Activated T-cell treated with anti-CD3 and anti-CD28 coated beads for 1 hour (primary cell): ENCODE results near the gene NDFIP1.
"Not testable (repeated sequence)": the region's sequence is repeated elsewhere in the genome, so short reads cannot be mapped to it uniquely, and the experiment has no call there.

Source experiments
- DNase-seq: peaks from one replicate; pipeline ENCODE4 v3.0.0-alpha.2; 2020; ENCODE audit warnings: low read depth

Gene NDFIP1

DNA sequence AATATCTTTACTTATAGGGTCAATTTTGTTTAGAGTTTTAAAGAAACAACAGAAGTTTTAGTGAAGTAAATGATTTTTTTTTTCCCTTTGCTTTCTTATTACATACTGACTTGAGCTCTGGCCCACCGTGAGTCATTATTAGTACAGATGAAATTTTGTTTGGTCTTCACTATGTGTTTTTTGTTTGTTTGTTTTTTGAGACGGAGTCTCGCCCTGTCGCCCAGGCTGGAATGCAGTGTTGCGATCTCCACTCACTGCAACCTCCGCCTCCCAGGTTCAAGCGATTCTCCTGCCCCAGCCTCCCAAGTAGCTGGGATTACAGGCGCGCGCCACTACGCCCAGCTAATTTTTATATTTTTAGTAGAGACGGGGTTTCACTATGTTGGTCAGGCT, 45.9 kb downstream of the NDFIP1 start:
- DNase-seq = not testable (repeated sequence)

DNA sequence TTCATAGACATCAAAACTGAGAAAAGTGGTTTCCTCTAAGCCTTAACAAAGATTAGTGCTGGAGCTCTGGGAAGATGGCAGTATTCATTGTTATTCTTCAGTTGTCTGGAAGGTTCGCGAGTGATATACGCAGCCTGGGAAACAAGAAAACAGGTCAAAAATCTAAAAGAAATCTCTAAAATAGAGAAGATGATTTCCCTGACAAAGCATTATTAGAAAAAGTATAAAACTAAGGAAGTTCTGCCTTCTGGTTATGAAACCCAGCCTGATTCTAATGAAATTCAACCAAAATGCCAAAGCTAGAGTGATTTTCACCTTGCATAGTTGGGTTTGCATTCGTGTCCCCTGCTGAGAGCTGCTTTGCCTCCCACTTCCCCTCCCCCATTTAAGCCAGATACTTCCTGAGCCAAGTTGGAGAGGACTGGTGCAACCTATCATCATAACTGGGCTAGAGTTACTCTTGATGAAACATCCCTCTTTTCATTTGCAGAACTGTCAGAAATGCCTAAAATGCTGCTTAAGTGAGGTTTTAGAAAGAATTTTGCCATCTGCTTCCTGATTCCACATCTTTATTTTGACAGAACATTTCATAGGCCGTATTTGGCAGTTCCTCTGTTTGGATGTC, 48.4 kb downstream of the NDFIP1 start:
- DNase-seq = no peak

DNA sequence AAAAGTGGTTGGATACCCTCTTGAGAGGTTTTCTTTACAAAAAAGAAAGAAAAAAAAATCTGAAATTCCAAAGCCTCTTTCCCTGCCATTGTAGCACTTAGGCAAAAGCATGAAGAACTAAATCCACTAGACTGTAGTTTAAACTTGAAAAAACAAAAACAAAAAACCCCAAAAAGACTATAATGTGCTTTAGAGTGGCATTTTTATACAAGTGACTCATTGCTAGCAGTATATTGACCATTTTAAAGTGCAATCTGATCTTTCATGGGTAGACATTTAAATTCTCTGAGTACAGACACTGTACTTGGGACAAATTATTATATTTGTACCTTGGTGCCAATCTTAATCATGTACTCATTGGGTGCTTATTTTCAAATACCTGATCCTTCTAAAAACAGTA, 50.8 kb downstream of the NDFIP1 start:
- no peak for DNase-seq

DNA sequence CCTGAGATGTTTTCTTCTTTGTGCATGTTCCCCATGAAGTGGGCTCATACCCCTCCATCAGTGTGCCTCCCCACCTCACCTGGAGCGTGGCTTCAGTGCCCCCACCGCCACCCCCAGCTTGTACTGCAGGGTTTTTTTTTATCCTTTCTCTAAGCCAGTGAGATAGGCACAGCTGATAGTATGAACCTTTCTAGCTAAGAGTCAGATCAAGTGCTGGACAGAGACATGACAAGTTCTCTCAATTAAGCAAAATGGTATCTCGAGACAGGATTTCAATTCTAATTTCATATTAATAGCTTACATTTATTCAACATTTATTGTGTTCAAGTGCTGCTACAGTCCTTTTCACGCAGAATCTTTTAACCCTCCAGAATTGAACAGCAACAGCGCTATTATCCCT, 55.7 kb downstream of the NDFIP1 start:
- no peak for DNase-seq

DNA sequence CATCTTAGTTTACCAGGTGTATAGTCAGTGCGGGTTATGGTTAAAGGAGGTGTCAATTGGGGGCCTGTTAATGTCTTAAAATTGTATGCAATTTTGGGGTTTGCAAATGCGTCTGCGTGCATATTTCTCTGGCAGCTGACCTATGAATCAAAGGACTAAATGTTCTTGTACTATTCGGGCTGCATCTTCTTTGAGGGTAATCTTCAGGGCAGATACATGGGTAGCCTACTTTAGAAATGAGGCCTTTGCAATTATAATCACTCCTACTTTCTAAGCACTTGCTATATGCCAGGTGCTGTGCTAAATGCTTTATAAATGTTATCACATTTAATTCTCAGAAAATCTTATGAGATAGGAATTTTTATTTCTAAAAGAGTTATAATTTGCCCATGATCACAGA, 58.2 kb downstream of the NDFIP1 start:
- no peak for DNase-seq

DNA sequence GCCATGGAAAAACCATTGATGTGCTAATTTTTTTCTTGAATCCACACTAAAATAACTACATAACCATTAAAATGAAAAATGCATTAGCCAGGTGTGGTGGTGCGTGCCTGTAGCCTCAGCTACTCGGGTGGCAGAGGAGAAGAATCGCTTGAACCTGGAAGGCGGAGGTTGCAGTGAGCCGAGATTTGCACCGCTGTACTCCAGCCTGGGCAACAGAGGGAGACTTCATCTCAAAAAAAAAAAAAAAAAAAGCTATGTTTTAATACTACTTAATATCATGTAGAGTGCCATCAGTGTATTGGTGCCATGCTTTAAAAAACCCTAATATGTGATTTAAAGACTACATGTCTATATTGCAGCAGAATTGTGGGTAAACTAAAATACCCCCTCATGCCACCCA, 58.9 kb downstream of the NDFIP1 start:
- no peak for DNase-seq

DNA sequence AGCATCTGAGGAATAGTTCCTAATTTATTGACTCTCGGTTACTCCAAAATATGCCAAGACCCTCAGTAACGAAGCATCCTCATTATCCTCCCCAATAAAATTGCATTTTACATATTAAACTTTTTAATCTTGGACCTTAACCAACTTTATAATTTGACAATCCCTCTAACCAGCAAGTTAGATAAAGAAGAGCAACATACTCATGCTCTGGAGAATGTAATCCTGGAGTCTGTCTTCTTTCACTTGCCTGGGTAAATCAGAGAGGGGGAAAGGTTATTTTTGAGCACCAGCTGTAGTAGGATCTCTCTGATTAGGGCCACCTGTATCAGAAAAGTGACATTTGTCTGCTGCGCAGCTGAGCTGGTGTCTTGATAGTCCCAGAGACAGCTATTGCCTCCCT, 59.8 kb downstream of the NDFIP1 start:
- no peak for DNase-seq

DNA sequence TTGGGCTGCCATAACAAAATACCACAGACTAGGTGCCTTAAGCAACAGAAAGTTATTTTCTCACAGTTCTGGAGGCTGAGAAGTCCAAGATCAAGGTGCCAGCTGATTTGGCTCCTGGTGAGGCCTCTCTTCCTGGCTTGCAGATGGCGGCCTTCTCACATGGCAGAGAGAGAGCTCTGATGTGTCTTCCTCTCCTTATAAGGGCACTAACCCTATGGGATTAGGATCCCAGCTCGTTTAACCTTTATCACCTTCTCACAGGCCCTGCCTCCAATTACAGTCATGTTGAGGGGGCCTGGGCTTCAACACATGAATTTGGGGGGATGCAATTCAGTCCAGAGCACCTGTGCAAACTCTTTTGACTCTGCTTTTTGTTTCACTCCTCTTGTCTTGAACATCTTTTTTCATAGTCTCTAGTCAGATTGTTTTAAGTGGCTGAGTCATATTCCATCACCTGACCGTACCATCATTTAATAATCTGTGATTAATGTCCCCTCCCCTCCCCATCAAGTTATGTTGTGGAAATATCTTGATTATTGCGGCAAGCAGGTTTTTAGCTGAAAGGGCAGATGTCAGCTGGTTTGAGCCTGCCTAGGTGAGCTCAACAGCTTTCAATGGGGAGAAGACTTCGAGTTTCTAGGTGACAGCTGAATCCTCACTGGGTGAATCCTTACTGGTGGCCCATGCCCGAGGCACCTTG, 61.8 kb downstream of the NDFIP1 start:
- no peak for DNase-seq

DNA sequence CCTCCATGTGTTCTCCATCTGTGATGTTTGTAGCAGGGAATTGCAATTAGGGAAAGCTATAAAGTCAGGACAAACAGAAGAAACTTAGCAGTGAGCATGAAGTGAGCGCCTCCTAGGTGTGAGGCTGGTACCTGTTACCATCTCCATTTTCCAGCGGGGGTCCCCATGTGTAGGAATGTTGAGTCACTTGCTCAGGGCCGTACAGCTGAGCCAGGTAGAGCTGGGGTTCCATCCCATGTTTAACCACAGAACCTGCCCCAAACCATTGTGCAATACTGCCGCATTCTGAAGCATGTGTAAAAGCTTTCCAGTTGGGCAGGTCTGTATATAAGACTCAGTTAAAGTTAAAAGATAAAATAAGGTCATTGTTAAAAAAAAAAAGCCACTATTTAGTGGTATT, 62.7 kb downstream of the NDFIP1 start:
- DNase-seq = no peak

DNA sequence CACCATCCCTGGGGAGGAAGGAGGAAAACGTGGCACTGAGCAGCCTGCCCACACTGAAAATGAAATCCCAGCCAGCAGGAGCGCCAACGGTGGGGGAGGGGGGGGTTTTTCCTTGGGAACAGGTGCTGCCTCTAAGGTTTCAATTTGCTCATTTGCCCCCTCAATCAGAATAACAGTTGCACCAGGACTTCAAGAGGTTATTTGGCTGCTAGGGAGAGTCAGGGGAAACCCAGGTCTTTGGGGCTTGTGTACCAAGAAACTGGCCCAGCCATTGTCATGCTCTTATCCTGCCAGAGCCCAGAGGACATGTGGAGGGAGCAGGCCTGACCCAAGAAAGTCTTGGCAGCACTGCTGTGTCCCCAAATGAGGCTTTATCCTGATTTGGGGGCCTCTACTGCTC, 66.5 kb downstream of the NDFIP1 start:
- DNase-seq = no peak

DNA sequence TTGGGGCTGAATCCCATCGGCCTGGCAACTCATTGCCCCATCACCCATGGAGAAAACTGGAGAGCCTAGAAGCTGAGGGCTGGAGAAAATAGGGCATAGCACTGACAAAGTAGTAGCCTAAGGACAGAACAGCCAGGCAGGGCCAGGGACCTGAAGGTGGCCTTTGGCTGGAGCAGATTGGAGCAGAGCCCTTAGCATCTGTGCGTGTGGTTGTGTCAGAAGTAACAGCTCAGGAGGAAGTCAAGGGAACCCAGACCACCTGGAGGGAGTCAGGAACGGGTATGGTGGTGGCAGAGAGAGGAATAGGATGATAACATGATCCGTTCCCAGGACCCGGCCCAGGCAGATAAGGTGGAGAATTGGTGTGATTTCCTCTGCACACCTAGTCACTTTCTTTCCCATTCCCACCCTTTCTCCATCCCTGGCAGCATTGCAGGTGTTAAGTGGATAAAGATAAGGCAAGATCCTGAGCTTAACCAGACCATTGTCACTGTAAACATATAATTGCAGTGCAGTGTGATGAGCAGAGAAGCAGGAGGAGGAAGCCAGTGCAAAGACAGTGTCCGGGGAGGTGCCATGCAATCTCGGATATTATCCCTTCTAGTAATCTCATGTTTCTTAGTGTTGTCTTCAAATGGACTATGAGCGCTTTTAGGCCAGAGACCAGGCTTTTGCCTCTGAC, 67.0 kb downstream of the NDFIP1 start:
- no peak for DNase-seq

DNA sequence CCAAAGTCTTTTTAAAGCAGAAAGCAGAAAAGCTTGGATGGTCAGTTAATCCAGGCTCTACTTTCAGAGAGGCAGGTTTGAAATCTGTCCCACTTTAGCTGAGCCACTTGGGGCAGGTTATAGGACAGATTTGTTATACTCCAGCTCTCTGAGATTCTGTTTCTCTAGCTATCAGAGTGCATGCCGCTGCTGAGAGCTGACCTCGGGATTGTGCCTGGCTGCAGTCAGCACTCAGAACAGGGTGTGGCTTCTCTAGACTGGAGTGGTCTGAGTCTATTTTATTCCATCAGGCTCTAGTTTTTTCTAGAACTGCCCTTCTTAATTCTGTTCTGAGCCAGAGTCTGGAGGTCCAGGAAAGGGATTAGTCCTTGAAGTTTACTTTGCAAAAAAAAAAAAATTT, 67.7 kb downstream of the NDFIP1 start:
- DNase-seq = no peak

DNA sequence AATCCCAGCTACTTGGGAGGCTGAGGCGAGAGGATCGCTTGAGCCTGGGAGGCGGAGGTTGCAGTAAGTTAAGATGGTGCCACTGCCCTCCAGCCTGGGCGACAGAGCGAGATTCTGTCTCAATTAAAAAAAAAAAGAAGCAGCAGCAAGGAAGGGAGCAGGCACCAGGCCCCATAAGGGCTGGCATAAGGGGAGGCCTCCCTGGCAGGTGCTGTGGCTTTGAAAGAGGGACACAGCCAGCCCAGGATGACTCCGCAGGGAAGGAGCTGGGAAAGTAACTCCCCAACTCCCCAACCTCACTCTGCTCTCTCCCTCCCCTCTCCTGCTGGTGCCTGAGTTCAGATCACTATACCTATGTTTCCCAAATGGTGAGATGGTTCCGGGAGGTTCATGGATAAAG, 70.1 kb downstream of the NDFIP1 start:
- DNase-seq = no peak

DNA sequence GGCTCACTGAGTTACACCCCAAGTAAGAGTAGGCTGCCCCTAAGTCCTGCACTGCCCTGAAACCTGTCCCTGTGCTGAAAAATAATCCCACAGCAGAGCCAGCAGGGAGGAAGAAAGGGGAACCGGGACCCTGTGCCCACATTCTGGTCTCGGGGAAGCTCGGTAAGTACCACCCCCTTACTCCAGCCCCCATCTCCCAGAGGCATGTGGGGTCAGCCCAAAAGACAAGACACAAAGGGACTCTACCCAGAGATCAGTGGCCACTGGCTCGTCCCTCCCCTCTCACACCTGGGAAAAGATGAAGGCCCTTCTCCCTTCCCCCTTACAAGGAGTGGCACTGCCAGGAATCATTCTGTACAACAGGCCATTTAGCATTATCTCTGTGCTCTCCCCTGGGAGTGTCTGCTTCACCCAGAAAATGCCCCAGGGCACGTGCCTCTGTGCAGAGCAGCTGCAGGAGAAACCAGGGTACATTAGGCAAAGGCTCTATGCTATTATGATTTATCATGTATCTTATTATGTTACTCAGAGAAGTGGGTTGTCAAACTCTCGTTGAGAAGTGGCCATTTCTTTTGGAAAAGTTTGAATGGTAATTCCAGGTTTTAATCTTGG, 71.3 kb downstream of the NDFIP1 start:
- no peak for DNase-seq

DNA sequence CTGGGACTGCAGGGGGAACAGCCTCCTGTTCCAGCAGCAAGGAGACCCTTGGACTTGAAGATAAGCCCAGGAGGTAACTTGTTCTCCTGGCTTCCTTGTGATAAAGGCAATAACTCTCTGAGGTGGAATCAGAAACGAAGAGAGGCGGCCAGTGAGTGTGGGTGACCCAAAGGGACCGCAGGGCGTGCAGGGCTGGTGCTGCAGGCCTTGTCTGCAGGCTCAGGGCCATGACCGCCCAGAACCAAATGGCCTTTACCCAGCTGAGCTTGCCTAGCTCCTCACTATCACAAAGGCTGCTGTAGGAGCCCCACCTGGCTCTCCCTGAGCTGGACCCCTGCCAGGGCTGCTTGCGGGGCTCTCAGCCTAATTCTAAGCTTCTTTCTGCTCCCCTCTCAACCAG, 72.5 kb downstream of the NDFIP1 start:
- DNase-seq = no peak

DNA sequence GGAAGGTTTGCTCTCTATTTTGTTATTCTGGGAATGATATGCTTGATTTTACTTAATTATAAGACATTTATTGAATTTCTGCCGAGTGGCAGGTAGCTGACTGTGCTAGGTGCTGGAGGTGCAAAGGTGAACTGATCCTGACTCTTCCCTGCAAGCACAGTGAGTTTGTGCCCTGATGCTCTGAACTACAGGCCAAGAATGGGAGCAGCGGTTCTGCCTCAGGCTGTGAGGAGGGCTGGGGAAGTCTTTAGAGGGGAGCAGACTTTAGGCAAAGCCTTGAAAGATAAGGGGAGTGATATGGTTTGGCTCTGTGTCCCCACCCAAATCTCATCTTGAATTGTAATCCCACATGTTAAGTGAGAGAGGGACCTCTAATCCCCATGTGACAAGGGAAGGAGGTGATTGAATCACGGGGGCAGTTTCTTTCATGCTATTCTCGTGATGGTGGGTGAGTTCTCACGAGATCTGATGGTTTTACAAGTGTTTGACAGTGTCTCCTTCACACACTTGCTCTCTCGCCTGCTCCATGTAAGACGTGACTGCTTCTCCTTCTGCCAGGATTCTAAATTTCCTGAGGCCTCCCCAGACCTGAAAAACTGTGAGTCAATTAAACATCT, 73.1 kb downstream of the NDFIP1 start:
- no peak for DNase-seq

DNA sequence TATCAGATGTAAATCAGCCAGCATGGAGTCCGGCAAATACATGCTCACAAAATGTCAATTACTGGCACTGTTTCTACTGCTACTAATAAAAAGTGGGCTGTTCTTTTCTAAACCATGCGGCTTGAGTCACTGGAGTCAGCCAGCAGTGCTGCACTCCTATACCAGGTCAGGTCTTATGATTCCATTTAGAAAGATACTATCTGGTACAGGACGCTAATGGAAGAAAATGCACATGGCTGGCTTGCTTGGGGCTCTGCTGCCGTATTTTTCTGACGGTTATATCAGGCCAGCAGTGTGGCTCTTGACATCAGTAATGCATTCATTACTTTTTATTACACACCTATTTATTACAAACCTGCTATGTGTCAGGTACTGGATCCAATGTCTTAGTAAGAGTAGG, 74.3 kb downstream of the NDFIP1 start:
- DNase-seq = no peak

DNA sequence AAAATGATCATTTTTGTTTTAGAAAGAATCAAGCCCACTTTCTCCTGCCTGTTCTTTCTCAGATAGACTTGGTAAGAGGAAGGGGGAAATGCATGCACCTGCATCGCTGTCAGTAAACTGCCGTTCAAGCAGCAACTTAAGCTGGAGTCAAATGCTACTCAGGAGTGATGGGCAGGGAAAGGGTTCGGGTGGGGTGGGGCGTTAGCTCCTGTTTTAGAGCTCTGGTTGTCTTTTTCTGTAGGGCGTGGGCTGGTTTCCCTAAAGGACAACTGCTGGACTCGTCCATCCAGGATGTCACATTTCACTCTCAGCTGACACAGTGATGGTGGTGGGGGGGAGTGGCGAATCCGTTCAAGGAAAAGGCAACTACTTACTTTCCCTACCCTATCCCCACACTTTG, 75.0 kb downstream of the NDFIP1 start:
- DNase-seq = no peak

DNA sequence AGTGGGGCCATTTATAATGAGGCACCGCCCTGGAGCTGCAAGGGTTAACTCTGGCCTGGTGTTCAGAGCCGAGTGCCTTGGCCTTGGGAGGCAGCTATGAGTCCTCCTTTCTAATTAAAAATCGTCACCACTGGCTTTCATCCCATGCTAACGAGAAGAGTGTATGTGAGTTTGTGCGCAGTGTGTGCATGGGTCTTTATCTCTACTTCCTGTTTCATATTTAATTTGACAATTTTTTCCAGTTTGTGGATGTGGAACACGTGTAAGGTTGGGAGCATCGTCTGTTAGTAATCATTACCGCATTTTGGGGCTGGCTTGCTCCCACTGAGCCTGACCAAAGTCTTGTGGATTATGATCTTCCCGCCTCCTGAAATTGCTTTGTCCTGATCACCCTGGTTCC, 76.4 kb downstream of the NDFIP1 start:
- no peak for DNase-seq

DNA sequence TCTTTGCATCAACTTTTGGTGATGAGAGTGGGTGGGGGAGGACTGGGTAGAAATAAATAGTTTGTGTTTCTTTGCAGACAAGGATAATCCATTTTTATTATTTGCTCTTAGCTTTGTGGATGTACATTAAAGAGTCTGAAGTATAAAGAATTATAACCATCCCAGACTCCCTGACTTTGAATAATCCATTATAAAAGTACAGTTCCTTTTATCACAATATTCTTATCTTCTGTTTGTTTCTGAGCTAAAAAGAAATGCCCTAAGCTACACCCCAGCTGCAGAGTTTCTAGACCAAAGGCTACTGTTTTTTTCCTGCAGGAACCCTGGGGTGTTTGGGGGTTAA, 77.9 kb downstream of the NDFIP1 start:
- no peak for DNase-seq

DNA sequence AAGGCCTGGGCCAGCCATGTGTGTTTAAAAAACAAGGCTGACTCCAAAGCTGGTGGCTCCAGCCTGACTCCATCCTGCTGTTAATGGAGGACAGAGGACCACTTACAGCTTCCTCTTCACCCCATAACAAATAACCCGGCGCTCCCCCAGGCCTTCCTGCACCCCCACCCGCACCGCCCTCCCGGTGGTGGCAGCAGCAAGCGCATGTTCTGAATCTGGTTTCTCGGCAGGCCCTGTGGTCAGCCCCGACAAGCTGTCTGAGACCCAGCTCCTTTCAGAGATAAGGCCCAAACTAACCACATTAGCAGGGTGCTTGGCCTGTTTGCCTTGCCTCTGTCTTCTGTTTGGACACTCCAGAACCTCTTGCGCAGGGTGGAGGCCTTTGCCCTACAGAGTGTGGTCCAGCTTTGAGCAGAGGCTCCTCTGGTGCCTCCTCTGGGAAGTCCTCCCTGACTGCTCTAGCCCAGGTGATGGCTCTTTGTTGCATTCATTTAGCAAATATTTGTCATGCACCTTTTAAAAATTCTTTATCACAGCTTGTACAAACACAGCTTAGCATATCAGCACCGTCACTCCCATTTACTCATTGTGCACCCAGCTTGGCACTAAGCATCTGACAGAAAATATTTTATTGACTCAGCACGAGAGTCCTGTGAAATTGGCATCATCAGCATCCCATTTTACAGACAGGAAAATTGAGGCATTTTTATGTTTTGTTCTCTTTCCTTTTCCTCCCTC, 78.4 kb downstream of the NDFIP1 start:
- no peak for DNase-seq

DNA sequence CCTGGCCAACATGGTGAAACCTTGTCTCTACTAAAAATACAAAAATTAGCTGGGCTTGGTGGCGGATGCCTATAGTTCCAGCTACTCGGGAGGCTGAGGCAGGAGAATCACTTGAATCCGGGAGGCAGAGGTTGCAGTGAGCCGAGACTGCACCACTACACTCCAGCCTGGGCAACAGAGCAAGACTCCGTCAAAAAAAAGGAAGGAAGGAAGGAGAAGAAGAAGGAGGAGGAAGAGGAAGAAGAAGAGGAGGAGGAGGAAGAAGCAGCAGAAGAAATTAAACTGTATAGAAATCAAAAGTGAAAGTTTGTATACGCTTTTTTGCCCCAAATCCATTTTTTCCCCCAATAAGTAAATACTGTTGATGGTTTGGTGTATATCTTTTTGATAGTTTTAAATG, 80.1 kb downstream of the NDFIP1 start:
- DNase-seq = not testable (repeated sequence)
